IMR-90 (cell line): ENCODE data around the gene MROH2A. TPM values are rescaled to one million over a fixed set of nuclear protein-coding genes. Genes with fewer than 3 reads are reported as not detected.

Source experiments
- ATAC-seq: fragments of 200-7000 bp; cut with Tn5 transposase; 2 replicates; pipeline ENCODE4 v1.9.1; 2020; ENCODE audit warnings: low read depth, mild to moderate bottlenecking, moderate library complexity
- BruUV-seq: library from RNA; stranded (reverse); fragments of 400-500 nt; replicated peaks from 2 replicates; lab custom pipeline; 2021; lab: Mats Ljungman, UMichigan
- CTCF ChIA-PET: fragments of 300-600 bp; formaldehyde crosslinking; extraction: SDS; loops from one replicate; lab custom pipeline; 2021; ENCODE audit warnings: antibody characterized with exemption; lab: Yijun Ruan, JAX
- POLR2A ChIA-PET: fragments of 300-600 bp; sonication (Branson Sonifier 250); formaldehyde crosslinking; loops from one replicate; lab custom pipeline; 2022; ENCODE audit warnings: antibody characterized with exemption; ENCODE audit not compliant: unreplicated experiment; lab: Charles Lee
- DNase-seq: peaks from one replicate; pipeline ENCODE4 v3.0.0; 2013
- H2AFZ ChIP-seq: replicated peaks from 2 replicates; pipeline ENCODE3; 2013; ENCODE audit warnings: low read length, mild to moderate bottlenecking; ENCODE audit not compliant: poor library complexity
- H2AK5ac ChIP-seq: 2 replicates; pipeline ENCODE4 v1.6.1; 2013; ENCODE audit warnings: low read depth, low read length, inconsistent platforms
- H2AK9ac ChIP-seq: replicated peaks from 2 replicates; pipeline ENCODE3; 2013; ENCODE audit warnings: mild to moderate bottlenecking, low read depth, low read length, moderate library complexity; ENCODE audit not compliant: poor library complexity
- H2BK120ac ChIP-seq: 2 replicates; pipeline ENCODE4 v1.6.1; 2013; ENCODE audit warnings: low read depth, low read length, inconsistent platforms
- H2BK15ac ChIP-seq: 3 replicates; pipeline ENCODE4 v1.6.1; 2013; ENCODE audit warnings: low read depth, low read length, inconsistent platforms
- H2BK20ac ChIP-seq: 2 replicates; pipeline ENCODE4 v1.6.1; 2013; ENCODE audit warnings: low read depth, mild to moderate bottlenecking, inconsistent platforms, low read length, moderate library complexity
- H2BK5ac ChIP-seq: 2 replicates; pipeline ENCODE4 v1.6.1; 2013; ENCODE audit warnings: mild to moderate bottlenecking, low read depth, low read length, inconsistent platforms; ENCODE audit not compliant: poor library complexity, severe bottlenecking
- H3K14ac ChIP-seq: replicated peaks from 2 replicates; pipeline ENCODE4 v1.6.1; 2013; ENCODE audit warnings: low read depth, low read length, inconsistent platforms
- H3K18ac ChIP-seq: 2 replicates; pipeline ENCODE4 v1.6.1; 2013; ENCODE audit warnings: low read depth, low read length, control low read depth
- H3K23ac ChIP-seq: 2 replicates; pipeline ENCODE4 v1.6.1; 2013; ENCODE audit warnings: low read depth, low read length, inconsistent platforms
- H3K27ac ChIP-seq: 2 replicates; pipeline ENCODE4 v1.5.1; 2013; ENCODE audit warnings: mild to moderate bottlenecking, control low read depth, low read length; ENCODE audit not compliant: insufficient read depth
- H3K27me3 ChIP-seq: 2 replicates; pipeline ENCODE4 v1.6.1; 2013; ENCODE audit warnings: low read length; ENCODE audit not compliant: control insufficient read depth, insufficient read depth
- H3K36me3 ChIP-seq: 2 replicates; pipeline ENCODE4 v1.6.1; 2013; ENCODE audit warnings: low read length, mixed read lengths; ENCODE audit not compliant: control insufficient read depth, insufficient read depth
- H3K4ac ChIP-seq: 2 replicates; pipeline ENCODE4 v1.6.1; 2013; ENCODE audit warnings: low read depth, low read length, inconsistent platforms
- H3K4me1 ChIP-seq: 2 replicates; pipeline ENCODE4 v1.6.1; 2013; ENCODE audit warnings: low read length, mixed read lengths; ENCODE audit not compliant: control insufficient read depth, insufficient read depth
- H3K4me2 ChIP-seq: 2 replicates; pipeline ENCODE4 v1.6.1; 2013; ENCODE audit warnings: low read depth, mild to moderate bottlenecking, control low read depth, low read length, moderate library complexity
- H3K4me3 ChIP-seq: 2 replicates; pipeline ENCODE4 v1.5.1; 2013; ENCODE audit warnings: low read depth, mild to moderate bottlenecking, control low read depth, low read length, moderate library complexity; ENCODE audit not compliant: insufficient read depth
- H3K56ac ChIP-seq: 2 replicates; pipeline ENCODE4 v1.6.1; 2013; ENCODE audit warnings: low read length, inconsistent platforms; ENCODE audit not compliant: insufficient read depth; ENCODE audit errors: extremely low read depth
- H3K79me1 ChIP-seq, 2 experiments: 2 replicates each; pipeline ENCODE4 v1.6.1; 2013; ENCODE audit warnings: low read length in 2 of 2, inconsistent platforms in 1 of 2, low read depth in 1 of 2
- H3K9ac ChIP-seq: 2 replicates; pipeline ENCODE4 v1.6.1; 2013; ENCODE audit warnings: low read depth, low read length, control low read depth
- H3K9me1 ChIP-seq: 2 replicates; pipeline ENCODE4 v1.6.1; 2013; ENCODE audit warnings: low read length, inconsistent platforms; ENCODE audit not compliant: insufficient read depth
- H3K9me3 ChIP-seq: 2 replicates; pipeline ENCODE4 v1.6.1; 2013; ENCODE audit warnings: low read length; ENCODE audit not compliant: control insufficient read depth, insufficient read depth
- H4K20me1 ChIP-seq: 2 replicates; pipeline ENCODE4 v1.6.1; 2013; ENCODE audit warnings: low read length, inconsistent platforms; ENCODE audit not compliant: insufficient read depth
- H4K5ac ChIP-seq: 2 replicates; pipeline ENCODE4 v1.6.1; 2013; ENCODE audit warnings: mild to moderate bottlenecking, low read depth, low read length, control low read depth
- H4K8ac ChIP-seq, 2 experiments: 2 replicates each; pipeline ENCODE4 v1.6.1; 2013; ENCODE audit warnings: low read depth in 2 of 2, low read length in 2 of 2, control low read depth in 1 of 2, inconsistent platforms in 1 of 2
- H4K91ac ChIP-seq: 2 replicates; pipeline ENCODE4 v1.6.1; 2013; ENCODE audit warnings: low read depth, low read length, inconsistent platforms; ENCODE audit not compliant: insufficient read depth
- CEBPB ChIP-seq: IDR thresholded peaks from 2 replicates; pipeline ENCODE4 v1.6.1; 2012; ENCODE audit warnings: low read depth, low read length, improper control_type of control experiment
- CHD1 ChIP-seq: IDR thresholded peaks from 2 replicates; pipeline ENCODE4 v1.6.1; 2012; ENCODE audit warnings: low read depth, low read length, improper control_type of control experiment
- CTCF ChIP-seq: conservative IDR thresholded peaks from 2 replicates; pipeline ENCODE4 v1.5.1; 2012; ENCODE audit warnings: mild to moderate bottlenecking, low read depth, low read length, improper control_type of control experiment
- MAZ ChIP-seq: IDR thresholded peaks from 2 replicates; pipeline ENCODE4 v1.6.1; 2012; ENCODE audit warnings: low read depth, mild to moderate bottlenecking, low read length, improper control_type of control experiment, moderate library complexity, borderline replicate concordance
- MXI1 ChIP-seq: IDR thresholded peaks from 2 replicates; pipeline ENCODE4 v1.6.1; 2012; ENCODE audit warnings: low read depth, mild to moderate bottlenecking, low read length, moderate library complexity, borderline replicate concordance
- NFE2L2 ChIP-seq: fragments of 150-350 bp; IDR thresholded peaks from 2 replicates; pipeline ENCODE4 v1.6.1; 2016; ENCODE audit warnings: low read depth, mild to moderate bottlenecking, low read length
- RCOR1 ChIP-seq: IDR thresholded peaks from 2 replicates; pipeline ENCODE4 v1.6.1; 2012; ENCODE audit warnings: mild to moderate bottlenecking, low read length, improper control_type of control experiment; ENCODE audit not compliant: insufficient replicate concordance
- WGBS, 2 experiments: methylation state at CpG; one replicate each; pipeline versions ENCODE4 v1.1.5 to v1.1.7; 2013; ENCODE audit warnings: missing lambda C conversion rate in 2 of 2; ENCODE audit not compliant: insufficient read length in 1 of 2; ENCODE audit errors: extremely low coverage in 2 of 2; 5-methylcytosine and 5-hydroxymethylcytosine counted together
- dilution Hi-C: fragments of 300-500 bp; cut with HindIII; formaldehyde crosslinking; loops from one replicate; pipeline ENCODE4 v1.14.3; 2018; ENCODE audit warnings: low sequenced_read_pairs; ENCODE audit not compliant: unreplicated experiment
- in situ Hi-C: fragments of 300-500 bp; cut with MboI; formaldehyde crosslinking; loops from 3 replicates; pipeline ENCODE4 v1.14.3; 2019; ENCODE audit warnings: low sequenced_read_pairs, inconsistent platforms, mixed read lengths
- intact Hi-C: fragments of 100-400 bp; cut with micrococcal nuclease; formaldehyde crosslinking; loops from 2 replicates; pipeline ENCODE4 v1.10.0; 2022
- polyA plus RNA-seq, 3 experiments: library from polyadenylated mRNA; depleted of rRNA; stranded (reverse); fragments of >200 nt; gene quantifications; 2 replicates each; pipeline ENCODE4 v1.2.3, GENCODE V29; 2012; ENCODE audit warnings: low replicate concordance in 1 of 3
- total RNA-seq: library from RNA; depleted of rRNA; stranded (reverse); fragments of >200 nt; gene quantifications from 2 replicates; pipeline ENCODE4 v1.2.3, GENCODE V29; 2012
- TF ChIP-seq, protein P1 (sequence below): fragments of 150-350 bp; IDR thresholded peaks from 2 replicates; pipeline ENCODE4 v1.6.1; 2016; ENCODE audit warnings: low read depth, mild to moderate bottlenecking, low read length, moderate library complexity, borderline replicate concordance

The MROH2A gene
- total and polyA plus RNA-seq, 2 of the 4 experiments (the other 2 are of a cell fraction) = not detected

DNA sequence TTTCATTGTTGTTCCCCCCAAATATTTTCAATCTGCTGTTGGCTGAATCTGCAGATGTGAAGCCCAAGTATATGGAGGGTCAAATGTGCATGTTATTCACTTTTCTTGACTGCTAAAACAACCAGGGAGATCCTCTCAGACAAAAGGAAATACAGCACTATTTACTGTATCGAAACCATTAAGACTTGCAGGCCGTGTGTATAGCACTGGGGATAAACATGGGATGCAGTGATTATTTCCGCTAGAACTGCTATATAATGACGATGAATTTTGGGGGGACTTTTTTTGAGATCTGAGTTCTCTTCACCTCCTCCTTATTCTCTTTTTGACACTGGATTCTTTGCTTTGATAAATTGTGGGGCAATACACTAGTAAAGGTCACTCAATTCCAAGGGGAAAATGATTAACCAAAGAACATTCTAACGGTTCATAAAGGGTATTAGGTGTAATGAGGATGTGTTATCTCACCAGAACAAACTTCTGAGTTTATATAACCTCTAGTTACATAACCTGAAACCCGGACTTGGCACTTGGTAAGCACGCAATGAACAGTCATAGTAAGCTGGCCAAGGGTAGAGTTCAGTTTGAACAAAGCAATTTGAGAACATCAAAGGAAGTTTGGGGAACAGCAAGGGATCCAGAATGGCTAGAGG is 21.6 kb upstream of the MROH2A start:
- H3K4me1 ChIP-seq = peaks cover 3% of the 10 kb centered on the region
- in situ Hi-C loops (no loop called here), dilution Hi-C loops (no loop called here), intact Hi-C loops (no loop called here)
- no peak overlapping the region for H4K5ac ChIP-seq
- no peak overlapping the region for H3K18ac ChIP-seq
- H3K9ac ChIP-seq = no peak overlapping the region
- no CpG with 5 or more reads among the region's 7 CpGs for WGBS, 2 experiments
- ATAC-seq (no peak), DNase-seq (no peak)
- no peak overlapping the region for H2BK5ac ChIP-seq
- no peak overlapping the region for H4K8ac ChIP-seq
- no peak overlapping the region for H2AK9ac ChIP-seq
- no peaks in the 10 kb centered on the region for H3K36me3 ChIP-seq
- H3K14ac ChIP-seq = no peak overlapping the region
- no peak overlapping the region for H2AFZ ChIP-seq
- H3K56ac ChIP-seq = no peak overlapping the region
- H4K20me1 ChIP-seq = no peaks in the 10 kb centered on the region
- no peak overlapping the region for H2BK15ac ChIP-seq
- BruUV-seq = no TSS peak
- H2BK120ac ChIP-seq = no peak overlapping the region
- no peak overlapping the region for H3K4me2 ChIP-seq
- H2BK20ac ChIP-seq = no peak overlapping the region
- POLR2A ChIA-PET = no interaction called here
- H3K27ac ChIP-seq = no peak overlapping the region
- H3K27me3 ChIP-seq = no peaks in the 10 kb centered on the region
- H4K91ac ChIP-seq = no peak overlapping the region
- CTCF ChIA-PET = no interaction called here
- no peaks in the 10 kb centered on the region for H3K9me1 ChIP-seq
- no peak overlapping the region for H2AK5ac ChIP-seq
- no peak overlapping the region for H3K4ac ChIP-seq
- H3K9me3 ChIP-seq = no peaks in the 10 kb centered on the region; the same call in 1 of the 2 replicates
- no peak for TF ChIP-seq CEBPB
- TF ChIP-seq RCOR1 = no peak
- no peak for TF ChIP-seq MAZ
- no peak for TF ChIP-seq NFE2L2
- no peak for TF ChIP-seq CTCF
- TF ChIP-seq, protein P1, sequence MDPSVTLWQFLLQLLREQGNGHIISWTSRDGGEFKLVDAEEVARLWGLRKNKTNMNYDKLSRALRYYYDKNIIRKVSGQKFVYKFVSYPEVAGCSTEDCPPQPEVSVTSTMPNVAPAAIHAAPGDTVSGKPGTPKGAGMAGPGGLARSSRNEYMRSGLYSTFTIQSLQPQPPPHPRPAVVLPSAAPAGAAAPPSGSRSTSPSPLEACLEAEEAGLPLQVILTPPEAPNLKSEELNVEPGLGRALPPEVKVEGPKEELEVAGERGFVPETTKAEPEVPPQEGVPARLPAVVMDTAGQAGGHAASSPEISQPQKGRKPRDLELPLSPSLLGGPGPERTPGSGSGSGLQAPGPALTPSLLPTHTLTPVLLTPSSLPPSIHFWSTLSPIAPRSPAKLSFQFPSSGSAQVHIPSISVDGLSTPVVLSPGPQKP = no peak
- no peak for TF ChIP-seq MXI1
- no peak for TF ChIP-seq CHD1
- H3K79me1 ChIP-seq = no peaks in the 10 kb centered on the region
- H3K4me3 ChIP-seq = no peak overlapping the region
- H3K23ac ChIP-seq = no peak overlapping the region
